Activated gamma-delta T cell treated with anti-CD3 and anti-CD28 coated beads, Interleukin-2, amount 50 U/mL, for 16 hours (primary cell): ENCODE measurements around the gene PLPP6.

Experiments used
- DNase-seq: peaks from one replicate; pipeline ENCODE4 v3.0.0-alpha.2; 2020; ENCODE audit warnings: low read depth

PLPP6 gene

DNA sequence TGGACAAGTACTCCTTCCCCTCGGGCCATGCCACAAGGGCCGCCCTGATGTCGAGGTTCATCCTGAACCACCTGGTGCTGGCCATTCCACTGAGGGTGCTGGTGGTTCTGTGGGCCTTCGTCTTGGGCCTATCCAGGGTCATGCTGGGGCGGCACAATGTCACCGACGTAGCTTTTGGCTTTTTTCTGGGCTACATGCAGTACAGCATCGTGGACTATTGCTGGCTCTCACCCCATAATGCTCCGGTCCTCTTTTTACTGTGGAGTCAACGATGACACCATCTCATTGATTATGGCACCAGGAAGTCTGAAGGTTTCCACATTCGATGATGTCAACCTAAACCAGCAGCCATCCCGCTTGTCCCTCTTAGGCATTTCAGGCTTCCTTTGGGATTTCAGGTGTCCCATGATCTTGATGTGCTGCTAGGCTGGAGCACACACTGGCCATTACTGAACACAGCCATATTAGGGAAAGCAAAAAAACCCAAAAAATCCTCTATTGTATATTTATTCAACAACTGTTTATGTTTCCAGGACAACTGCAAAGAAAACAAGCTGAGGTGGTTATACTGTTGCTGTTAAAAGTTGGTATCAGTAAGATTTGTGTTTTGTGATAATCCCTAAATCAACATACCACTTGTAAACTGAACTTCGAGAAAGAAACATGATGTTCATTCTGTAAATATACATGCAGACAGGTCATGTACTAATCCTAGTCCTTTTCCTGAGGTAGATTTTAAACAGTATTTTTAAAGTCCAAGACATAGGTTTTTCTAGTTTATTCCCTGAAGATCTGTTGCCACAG is 1.1 kb downstream of the PLPP6 start:
- no peak for DNase-seq

DNA sequence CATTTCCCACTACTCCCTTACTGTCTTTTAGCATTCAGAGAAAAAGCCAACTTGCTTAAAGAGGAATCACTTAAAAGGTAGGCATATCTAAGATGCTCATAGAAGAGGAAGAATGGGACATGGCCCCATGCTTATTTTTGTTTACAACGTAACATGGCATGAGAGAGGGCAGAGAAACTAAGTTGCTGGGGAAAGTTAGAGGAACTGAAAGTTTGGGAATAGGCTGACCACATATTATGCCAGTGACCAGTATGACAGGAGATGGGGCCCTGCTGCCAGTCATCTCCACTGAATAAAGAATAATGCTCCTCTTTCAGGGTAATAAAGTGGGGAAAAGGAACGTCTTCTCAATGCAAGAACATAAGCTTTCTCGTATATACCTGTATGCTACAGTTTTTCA is 1.9 kb downstream of the PLPP6 start:
- DNase-seq: no peak

DNA sequence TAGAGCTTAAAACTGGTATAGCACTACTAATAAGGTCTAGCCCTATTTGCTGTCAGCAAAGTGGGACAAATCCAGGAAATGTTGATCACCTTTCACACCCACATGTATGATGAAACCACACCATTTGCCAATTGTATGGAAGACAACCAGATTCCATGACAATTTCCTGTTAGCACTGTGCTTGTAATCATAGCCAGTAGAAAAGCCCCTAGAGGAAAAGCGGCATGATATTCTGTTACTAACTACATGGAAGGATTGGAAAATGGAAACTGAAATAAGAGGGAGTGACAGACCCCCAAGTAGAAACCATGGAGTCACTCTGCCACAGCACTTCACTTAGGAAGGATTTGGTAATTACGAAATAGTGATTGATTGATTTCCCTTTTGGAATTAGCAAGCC is 3.3 kb downstream of the PLPP6 start:
- DNase-seq: no peak

DNA sequence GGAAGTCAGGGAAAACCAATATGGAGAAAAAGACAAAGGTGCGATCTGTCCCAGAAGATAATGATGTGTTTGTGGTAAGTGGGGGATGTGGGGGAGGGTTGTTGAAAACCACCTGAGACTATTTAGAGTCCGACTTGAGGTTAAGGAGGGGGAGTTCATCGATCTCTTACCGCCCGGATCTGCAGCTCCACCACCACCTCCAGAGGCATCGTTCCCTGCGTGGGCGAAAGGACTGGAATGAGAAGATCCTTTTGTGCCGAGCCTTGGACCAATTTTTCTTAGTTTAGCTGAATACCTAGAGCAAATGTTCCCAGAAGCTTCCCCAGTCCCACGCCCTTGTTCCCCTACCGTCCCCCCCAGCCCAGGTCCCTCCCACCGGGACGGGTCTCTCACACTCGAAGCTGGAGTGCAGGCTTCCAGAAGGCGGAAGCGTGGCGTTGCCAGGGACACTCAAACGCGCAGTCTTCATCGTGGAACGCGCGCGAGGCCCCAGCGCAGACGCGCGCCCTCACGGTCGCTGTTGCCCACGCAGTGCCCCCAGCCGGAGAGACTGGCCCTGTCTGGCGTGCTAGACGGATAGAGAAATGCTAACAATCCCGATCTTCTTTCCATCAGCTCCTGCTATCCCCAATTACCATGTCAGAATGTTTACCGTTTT is 4.1 kb downstream of the PLPP6 start, which contains the start of gene SPATA6L:
TSS of gene SPATA6L (minus strand) at position 439 of the 658 bp plus-strand sequence. CDS start at position 209, 230 bp downstream.
- DNase-seq: peak; percentile 9

DNA sequence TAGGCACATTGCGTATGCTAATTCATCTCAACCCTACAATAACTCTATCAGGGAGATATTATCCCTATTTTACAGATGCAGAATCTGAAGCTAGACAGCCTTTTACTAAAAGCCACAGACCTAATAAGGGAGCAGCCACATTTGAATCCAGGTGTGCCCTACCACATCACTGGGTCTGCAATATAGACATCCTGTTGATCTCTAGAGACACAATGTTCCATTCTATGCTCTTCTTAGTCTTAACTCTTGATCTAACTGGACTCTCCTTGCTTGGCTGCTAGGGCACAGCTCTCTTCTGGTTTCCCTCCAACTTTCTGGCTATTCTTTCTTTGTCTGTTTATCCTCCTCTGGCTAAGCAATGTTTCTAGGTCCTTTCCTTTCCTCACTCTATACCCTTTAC is 5.6 kb downstream of the PLPP6 start:
- DNase-seq: no peak

DNA sequence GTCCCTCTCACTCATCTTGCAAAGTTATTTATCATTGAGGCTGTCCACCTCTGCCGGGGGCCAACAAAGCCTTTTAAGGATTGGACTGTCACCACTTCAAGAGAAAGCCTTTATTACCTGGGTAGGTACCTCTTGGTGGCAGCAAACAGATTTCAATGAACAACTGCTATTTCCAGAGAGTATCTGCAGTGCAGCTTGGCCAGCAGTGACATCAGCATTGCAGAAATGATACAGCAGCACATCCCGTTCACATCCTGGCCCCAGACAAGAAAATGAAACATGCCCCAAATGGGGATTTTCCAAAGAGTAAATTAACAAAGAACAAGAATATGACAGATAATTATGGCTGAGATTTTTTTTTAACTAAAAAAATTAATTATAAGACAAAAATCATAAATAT is 6.5 kb downstream of the PLPP6 start:
- DNase-seq: no peak

DNA sequence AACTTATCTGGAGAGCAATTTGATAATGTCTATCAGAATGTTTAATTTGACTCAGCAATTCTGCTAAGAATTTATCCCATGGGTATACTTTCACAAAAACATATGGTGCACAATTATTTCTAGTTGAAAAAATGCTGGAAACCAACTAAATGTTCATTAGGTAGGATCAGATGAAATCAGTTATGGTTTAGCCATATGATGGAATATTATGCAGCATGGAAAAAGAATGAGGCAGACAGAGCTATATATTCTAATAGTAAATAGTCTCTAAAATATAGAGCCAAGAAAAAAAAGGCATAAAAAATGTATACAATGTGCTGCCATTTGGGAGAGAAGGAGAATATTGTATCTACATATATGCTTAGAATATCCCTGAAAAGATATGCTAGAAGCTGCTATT is 7.8 kb downstream of the PLPP6 start:
- no peak for DNase-seq

DNA sequence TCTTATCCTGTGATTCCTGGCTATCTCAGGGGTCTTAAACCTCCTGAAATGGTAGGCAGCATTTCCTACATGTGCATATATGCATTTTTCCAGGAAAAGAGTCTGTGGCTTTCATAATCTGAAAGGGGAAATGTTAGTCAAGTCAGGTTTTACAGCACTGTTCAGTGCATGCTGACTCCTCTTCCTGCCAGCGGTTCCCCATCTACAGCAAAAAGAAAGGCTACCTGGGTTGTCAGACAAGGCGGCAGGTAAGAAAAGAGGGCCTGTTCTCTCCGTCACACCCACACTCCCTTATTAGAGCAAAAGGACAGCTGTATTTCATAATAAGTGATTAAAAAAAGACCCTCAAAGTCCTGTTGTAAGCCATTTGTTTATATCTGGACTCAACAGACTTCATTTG is 8.5 kb downstream of the PLPP6 start:
- no peak for DNase-seq

DNA sequence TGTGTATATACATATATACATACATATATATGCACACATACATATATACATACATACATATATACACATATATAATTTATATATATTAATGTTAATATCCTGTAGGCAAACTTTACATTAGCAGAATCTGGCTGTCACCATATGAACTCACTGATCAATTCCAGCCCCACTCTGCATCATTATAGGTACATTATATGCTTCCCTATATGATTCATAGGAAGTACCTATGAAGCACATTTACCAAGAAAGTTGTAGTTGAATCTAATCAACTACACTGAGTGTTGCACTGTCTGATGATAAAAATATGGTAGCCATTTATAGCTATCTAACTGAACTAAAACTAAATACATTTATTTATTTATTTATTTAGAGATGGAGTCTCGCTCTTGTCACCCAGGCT is 9.6 kb downstream of the PLPP6 start:
- no peak for DNase-seq

DNA sequence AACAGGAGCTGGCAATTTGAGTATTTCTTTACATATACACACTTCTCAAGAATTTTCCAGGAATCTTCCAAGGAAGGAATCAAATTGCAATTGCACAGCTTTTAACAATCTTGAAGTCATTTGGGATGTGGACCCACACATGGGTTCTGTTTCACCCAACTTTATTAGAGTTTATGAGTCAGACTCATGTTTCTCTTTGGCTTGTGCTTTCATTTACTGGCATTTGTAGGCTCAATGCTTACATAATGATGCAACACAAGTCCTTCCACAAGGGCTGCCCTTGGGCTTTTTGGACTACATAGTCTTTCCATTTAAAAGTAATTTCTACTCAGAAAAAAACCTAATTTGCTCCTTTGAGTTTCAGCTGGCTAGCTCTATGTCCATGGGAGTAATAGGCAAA is 12.7 kb downstream of the PLPP6 start:
- DNase-seq: no peak

DNA sequence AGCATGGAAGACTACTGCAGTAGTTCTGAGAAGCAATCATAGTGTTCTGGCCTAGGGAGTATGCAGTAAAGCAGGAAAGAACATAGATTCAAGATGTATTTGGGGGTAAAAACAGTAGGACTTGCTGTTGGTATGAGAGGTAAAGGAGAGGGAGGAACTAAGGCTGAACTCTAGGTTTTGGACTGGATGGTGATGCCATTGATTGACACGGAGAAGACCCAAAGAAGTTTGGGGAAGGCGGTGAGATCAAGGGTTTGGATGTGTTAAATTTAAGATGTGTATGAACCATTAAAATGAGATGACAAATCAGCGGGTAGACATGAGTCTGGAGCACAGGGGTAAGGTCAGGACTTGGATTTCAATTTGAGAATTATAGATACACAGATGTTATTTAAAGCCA is 15.3 kb downstream of the PLPP6 start:
- DNase-seq: no peak

DNA sequence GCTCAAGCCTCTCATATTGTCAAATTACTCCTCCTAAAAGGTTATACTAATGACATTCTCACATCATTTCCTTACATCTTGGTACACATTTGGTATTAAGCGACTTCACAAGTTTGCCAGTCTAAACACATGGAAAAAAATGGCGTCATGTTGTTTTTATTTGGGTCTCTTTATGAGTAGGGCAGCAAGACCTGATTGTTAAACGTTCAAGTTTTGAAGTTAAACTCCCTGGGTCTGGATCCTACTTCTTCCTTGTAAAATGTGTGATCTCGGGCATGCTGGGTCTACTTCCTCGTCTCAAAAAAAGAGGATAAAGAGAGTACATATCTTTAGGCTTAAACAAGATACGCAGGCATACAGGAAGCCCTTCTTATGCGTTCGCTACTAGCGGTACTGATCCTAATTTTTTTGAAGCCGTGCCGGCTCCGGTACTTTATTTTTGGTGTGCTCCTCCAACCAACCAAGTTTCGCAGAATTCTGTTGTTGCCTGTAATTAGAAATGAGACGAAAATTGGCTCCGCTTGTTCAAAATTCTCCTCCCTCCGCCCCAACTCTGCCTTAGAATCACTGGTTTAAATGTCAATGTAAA is 16.7 kb downstream of the PLPP6 start:
- peak; percentile 25 for DNase-seq

DNA sequence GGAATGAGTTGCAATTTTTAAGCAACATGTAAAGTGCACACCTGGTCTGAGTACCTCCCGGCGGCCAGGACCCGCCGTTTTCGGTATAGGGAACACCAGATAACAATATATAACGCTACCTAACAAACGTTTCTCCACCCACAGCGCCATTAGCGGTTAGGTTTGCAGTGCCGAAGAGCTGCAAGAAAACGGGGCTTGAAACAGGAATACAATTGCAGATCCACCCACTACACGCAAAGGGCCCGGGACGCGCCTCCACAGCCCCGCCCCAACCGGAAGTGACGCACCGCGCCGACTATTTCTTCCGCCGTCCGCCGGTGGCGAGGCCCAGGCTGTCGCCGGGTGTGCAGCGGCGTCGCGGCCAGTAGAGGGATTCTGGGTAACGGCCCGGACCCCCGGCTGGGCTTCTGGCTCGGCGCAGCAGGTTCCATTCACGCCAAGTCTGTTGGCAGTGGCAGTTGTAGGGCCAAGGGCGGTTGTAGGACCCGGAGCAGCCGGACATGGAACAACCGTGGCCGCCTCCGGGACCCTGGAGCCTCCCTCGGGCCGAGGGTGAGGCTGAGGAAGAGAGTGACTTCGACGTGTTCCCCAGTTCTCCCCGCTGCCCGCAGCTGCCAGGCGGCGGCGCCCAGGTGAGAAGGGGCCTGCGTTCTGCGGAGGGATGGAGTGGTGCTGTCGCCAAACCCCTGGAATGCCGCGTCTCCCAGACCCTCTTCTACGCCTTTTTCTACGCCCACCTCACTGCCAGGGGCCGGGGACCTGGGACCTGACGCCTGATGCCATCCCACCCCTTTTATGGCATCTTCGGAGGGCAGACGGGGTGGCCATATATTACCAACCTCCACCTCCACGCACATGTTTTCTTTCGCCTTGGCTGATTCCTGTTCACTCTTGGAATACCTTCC is 17.4 kb downstream of the PLPP6 start, which contains the start of gene CDC37L1:
TSS of gene CDC37L1 (plus strand) at position 302 of the 905 bp plus-strand sequence. CDS start at position 501, 199 bp downstream.
- peak; percentile 99 for DNase-seq

DNA sequence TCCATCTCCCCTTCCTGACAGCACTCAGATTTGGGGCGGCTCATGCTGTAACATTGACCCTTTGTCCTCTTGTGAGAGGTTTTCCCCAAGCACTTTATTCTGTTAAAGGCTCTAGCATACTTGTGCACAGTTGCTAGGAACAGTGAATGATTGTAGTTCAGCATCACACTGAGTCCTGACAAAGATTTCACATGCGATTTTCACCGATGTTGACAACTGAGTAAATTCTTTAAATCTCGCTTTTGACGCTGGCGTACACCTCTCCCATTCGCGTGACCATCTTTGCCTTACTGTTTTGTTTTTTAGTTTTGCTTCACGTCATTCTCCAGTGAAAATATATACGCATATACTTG is 18.1 kb downstream of the PLPP6 start:
- no peak for DNase-seq

DNA sequence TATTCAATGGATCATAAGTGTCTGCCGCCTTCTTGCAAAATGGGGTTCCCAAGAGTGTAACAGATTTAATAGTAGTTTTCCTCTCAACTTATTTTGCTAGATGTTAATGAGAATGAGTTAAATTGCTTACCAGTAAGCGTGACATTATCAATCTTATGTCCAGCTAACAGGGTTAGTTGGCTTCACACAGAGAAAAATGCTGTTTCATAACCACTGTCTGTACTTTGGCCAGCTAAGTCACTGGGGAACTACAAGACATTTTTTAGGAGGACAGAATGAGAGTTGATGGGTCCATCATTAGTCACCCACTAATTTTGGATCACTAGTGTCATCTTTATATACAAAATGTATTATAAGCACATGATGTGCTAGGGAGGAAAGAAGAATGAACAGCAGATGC is 18.7 kb downstream of the PLPP6 start:
- no peak for DNase-seq

DNA sequence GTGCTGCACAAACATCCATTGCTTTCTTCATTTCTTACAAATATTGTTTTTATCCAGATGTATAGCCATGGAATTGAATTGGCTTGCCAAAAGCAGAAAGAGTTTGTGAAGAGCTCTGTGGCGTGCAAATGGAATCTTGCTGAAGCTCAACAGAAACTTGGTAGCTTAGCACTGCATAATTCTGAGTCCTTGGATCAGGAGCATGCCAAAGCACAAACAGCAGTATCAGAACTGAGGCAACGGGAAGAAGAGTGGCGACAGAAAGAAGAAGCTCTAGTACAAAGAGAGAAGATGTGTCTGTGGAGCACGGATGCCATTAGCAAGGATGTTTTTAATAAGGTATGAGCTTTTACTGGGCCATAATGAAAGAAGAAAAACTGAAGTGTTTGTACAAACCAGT is 22.7 kb downstream of the PLPP6 start:
- no peak for DNase-seq

DNA sequence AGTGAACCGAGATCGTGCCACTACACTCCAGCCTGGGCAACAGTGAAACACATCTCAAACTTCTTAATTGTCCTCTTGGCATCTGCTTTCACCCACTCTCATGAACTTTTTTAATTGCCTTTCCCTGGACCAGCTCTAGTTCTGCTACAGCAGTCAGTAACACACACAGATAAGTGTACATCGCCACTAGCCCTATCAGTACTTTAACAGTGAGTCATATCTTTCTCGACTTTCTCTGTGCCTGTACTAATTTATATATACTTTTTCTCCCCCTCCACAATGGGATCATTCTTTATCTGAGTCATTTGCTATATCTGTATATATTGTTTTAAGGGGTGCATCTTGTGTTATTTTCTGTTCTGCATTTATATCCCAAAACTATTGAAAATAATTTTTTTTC is 24.0 kb downstream of the PLPP6 start:
- no peak for DNase-seq

DNA sequence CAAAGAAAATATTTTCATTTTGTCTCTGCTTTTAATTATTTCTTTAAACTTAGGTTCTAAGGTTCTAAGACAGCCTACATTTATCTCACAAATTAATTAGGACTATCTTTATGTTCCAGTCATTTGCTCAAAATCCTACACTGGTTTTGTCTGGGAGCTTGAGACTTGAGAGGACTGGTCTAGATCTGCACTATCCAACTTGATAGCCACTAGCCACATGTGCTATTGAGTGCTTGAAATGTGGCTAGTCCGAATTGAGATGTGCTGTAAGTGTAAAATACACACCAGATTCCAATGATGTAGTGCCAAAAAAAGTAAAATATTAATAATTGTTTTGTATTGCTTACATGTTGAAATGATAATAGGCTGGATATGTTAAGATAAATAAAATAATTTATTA is 24.5 kb downstream of the PLPP6 start:
- DNase-seq: no peak

DNA sequence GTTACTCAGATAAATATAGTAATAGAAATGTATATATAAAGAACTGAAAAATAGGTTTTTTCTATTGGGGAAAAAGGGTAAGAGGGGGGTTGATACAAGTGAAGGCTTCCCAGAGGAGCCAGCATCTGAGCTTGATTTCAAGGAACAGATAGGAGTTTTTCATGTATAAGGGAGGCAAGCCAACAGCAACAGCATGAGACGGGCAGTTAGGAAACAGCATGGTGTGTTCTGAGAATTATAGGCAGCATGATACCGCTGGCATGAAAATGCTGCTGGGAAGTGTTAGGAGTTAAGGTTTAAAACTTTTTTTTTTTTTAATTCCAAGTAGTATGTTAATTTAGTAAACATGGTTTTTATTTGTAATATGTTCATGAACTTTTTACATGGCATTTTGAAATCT is 26.9 kb downstream of the PLPP6 start:
- DNase-seq: no peak

DNA sequence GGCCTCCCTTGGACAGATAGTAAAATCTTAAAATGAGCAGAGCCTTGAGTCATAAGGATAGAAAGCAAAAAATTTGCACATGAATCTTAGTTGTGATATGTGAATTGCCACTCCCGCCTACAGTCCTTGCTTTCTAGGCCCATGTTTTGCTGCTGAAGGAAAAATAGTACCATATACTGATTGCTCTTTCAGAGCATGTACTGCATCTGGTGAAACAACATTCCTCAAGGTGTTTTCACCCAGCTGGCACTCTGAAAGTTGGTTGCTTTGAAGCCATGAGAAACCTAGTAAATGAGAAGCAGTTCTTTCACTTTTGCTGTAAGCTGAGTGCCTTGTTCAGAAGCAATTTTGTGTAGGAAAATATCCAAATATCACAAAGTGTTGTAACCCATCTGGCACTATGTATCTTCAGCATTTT is 27.6 kb downstream of the PLPP6 start:
- no peak for DNase-seq

DNA sequence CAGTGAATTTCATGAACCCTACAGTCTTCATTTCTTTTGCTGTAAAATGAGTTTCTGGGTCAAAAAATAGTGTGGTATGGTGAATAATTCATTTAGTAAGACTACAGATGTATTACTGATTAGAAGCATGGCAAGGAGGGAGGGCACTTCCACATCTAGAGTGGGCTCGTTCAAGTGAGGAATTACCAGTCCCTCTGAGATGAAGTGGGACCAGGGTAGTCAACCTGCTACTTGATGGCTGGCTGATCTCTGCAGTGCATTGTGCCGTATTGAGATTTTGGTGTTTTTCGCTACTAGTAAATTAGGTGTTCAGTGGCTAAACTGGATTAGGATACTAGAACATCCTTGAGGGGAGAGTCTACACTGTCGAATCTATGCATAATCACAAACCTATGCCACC is 28.1 kb downstream of the PLPP6 start:
- no peak for DNase-seq

DNA sequence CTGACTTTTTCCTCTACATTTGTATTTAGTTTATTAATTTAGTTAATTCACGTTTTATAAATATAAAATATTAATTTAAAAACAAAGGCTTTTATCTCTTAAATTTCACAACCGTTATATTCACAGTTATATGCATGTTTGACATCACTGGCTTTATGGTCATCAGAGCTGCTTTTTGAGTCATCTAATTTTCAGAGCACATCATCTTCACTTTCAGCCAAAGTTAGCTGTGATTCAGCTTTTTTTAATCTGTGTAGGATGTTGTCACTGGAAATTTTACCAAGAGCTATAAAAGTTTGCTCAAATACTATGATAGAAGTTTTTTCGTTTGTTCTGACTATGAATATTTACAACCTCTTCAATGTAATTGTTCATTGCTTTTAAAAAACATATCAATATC is 29.7 kb downstream of the PLPP6 start:
- DNase-seq: no peak
